GM12891 (cell line): ENCODE measurements around the gene SENP1.

Experiments used
- PAX5 ChIP-seq: IDR thresholded peaks from 2 replicates; pipeline ENCODE4 v1.6.1; 2011; ENCODE audit warnings: low read length, moderate library complexity, mild to moderate bottlenecking; ENCODE audit not compliant: insufficient read depth, severe bottlenecking
- POLR2A ChIP-seq: IDR thresholded peaks from 2 replicates; pipeline ENCODE4 v1.6.1; 2011; ENCODE audit warnings: low read depth, low read length, control low read depth
- POLR2AphosphoS5 ChIP-seq: IDR thresholded peaks from 2 replicates; pipeline ENCODE4 v1.6.1; 2011; ENCODE audit warnings: low read depth, low read length, control low read depth
- POU2F2 ChIP-seq: IDR thresholded peaks from 2 replicates; pipeline ENCODE4 v1.6.1; 2011; ENCODE audit warnings: low read depth, mild to moderate bottlenecking, control low read depth, low read length, moderate library complexity
- TAF1 ChIP-seq: IDR thresholded peaks from 2 replicates; pipeline ENCODE4 v1.6.1; 2011; ENCODE audit warnings: low read depth, low read length, control low read depth

DNA sequence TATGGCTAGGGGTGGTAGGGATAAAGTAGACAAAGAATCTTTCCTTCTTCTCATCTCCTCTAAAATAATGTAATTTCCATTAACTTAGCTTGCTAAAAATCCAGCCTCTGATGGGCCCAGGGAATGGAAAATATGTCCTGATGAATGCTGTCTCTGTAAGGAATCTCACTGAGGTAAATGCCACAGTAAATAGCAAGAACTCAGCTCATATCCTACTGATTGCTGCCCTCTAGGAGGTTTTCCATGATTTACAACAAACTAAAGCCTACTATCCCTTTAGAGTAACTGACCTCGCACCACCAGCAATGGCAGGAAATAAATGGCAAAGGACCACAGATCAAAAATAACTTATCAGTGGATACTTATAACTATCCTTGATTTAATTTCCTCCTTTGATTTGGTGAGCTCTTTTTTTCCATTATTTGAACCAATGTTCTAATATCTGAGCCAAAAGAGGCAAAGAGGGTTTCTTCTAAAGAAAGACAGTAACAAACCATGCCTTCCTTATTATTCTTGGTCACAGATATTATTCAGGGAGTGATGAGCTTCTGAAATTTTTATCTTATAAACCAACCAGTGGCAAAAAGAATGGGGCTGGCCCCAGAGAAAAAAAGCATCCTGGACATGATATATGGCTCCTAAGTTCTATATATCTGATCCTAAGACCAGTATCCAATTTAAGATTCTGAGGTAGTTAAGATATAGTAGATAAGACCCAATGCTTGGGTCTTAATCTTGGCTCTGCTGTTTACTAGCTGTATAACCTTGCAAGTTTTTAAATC is 43.8 kb downstream of the SENP1 start:
- TF ChIP-seq POLR2AphosphoS5 (no peak), POLR2A (no peak), TAF1 (no peak), PAX5 (no peak), POU2F2 (no peak)
